Loucy (cell line): ENCODE data around the gene ANOS1.

Source experiments
- H2AFZ ChIP-seq: fragments of 200-600 bp; sonication (generic); 2 replicates; pipeline ENCODE4 v1.6.0; 2016; ENCODE audit warnings: antibody characterized with exemption, mild to moderate bottlenecking, low read length, moderate library complexity
- H3F3A ChIP-seq: fragments of 200-600 bp; 2 replicates; pipeline ENCODE4 v1.6.0; 2016; ENCODE audit warnings: antibody characterized with exemption, low read depth, mild to moderate bottlenecking
- H3K27me3 ChIP-seq: fragments of 200-600 bp; sonication (generic); 2 replicates; pipeline ENCODE4 v1.6.1; 2014; ENCODE audit warnings: low read length, mild to moderate bottlenecking; ENCODE audit not compliant: insufficient read depth, poor library complexity, severe bottlenecking
- H3K36me3 ChIP-seq: fragments of 200-600 bp; sonication (generic); 2 replicates; pipeline ENCODE4 v1.6.1; 2016; ENCODE audit warnings: low read length; ENCODE audit not compliant: insufficient read depth
- H3K4me1 ChIP-seq: fragments of 200-600 bp; sonication (generic); 2 replicates; pipeline ENCODE4 v1.5.1; 2014; ENCODE audit warnings: low read length, mild to moderate bottlenecking; ENCODE audit not compliant: insufficient read depth, poor library complexity, severe bottlenecking
- H3K4me2 ChIP-seq: fragments of 200-600 bp; sonication (generic); 2 replicates; pipeline ENCODE4 v1.6.0; 2014; ENCODE audit warnings: antibody characterized with exemption, low read length, low read depth, mild to moderate bottlenecking; ENCODE audit not compliant: poor library complexity, severe bottlenecking
- H3K4me3 ChIP-seq: fragments of 200-600 bp; sonication (generic); 2 replicates; pipeline ENCODE4 v1.5.1; 2014; ENCODE audit warnings: low read length, mild to moderate bottlenecking, mixed read lengths; ENCODE audit not compliant: poor library complexity, severe bottlenecking
- H3K79me2 ChIP-seq: fragments of 200-600 bp; sonication (generic); 2 replicates; pipeline ENCODE4 v1.6.1; 2014; ENCODE audit warnings: low read length; ENCODE audit not compliant: insufficient read depth
- H3K9ac ChIP-seq: fragments of 200-600 bp; sonication (generic); 2 replicates; pipeline ENCODE4 v1.6.0; 2014; ENCODE audit warnings: mild to moderate bottlenecking, low read depth, low read length, moderate library complexity; ENCODE audit not compliant: poor library complexity, severe bottlenecking
- H3K9me2 ChIP-seq: fragments of 200-600 bp; sonication (generic); replicated peaks from 2 replicates; pipeline ENCODE4 v1.6.1; 2016; ENCODE audit warnings: low read depth, low read length, mixed read lengths
- H3K9me3 ChIP-seq: fragments of 200-600 bp; sonication (generic); 2 replicates; pipeline ENCODE4 v1.6.1; 2014; ENCODE audit warnings: mild to moderate bottlenecking, antibody characterized with exemption, low read length, low read depth; ENCODE audit not compliant: insufficient read depth
- H4K20me1 ChIP-seq: fragments of 200-600 bp; sonication (generic); 2 replicates; pipeline ENCODE4 v1.6.0; 2014; ENCODE audit warnings: antibody characterized with exemption, low read length, mild to moderate bottlenecking; ENCODE audit not compliant: insufficient read depth, poor library complexity, severe bottlenecking
- CTCF ChIP-seq: fragments of 200-600 bp; sonication (generic); conservative IDR thresholded peaks from 2 replicates; pipeline ENCODE4 v1.5.1; 2014; ENCODE audit warnings: mild to moderate bottlenecking, antibody characterized with exemption, low read length
- EZH2phosphoT487 ChIP-seq: fragments of 200-600 bp; IDR thresholded peaks from 2 replicates; pipeline ENCODE4 v1.6.1; 2018; ENCODE audit warnings: antibody characterized with exemption, mild to moderate bottlenecking, moderate library complexity, borderline replicate concordance

Gene ANOS1

GRCh38 chrX:8679550-8679949 lies 52.4 kb downstream of the ANOS1 start:
- H3K4me3 ChIP-seq = no peak overlapping the region
- TF ChIP-seq CTCF = no peak
- no peak for TF ChIP-seq EZH2phosphoT487

GRCh38 chrX:8675006-8675630 lies 56.8 kb downstream of the ANOS1 start:
- H3K79me2 ChIP-seq = no peaks in the 10 kb centered on the region
- no peaks in the 10 kb centered on the region for H3K9me2 ChIP-seq
- H3K4me2 ChIP-seq = no peak overlapping the region
- no peaks in the 10 kb centered on the region for H3K4me1 ChIP-seq
- no peak for TF ChIP-seq CTCF
- TF ChIP-seq EZH2phosphoT487 = no peak
- H3K36me3 ChIP-seq = no peaks in the 10 kb centered on the region
- no peaks in the 10 kb centered on the region for H4K20me1 ChIP-seq
- no peak overlapping the region for H2AFZ ChIP-seq
- H3K27me3 ChIP-seq = no peaks in the 10 kb centered on the region
- H3K9me3 ChIP-seq = no peaks in the 10 kb centered on the region
- no peak overlapping the region for H3K4me3 ChIP-seq
- H3F3A ChIP-seq = no peaks in the 10 kb centered on the region
- H3K9ac ChIP-seq = no peak overlapping the region

More at GRCh38 chrX:8679550-8679949, 52.4 kb downstream of the ANOS1 start:
- no peak overlapping the region for H3K9ac ChIP-seq
- no peaks in the 10 kb centered on the region for H3K27me3 ChIP-seq
- no peak overlapping the region for H3K4me2 ChIP-seq
- no peaks in the 10 kb centered on the region for H3K36me3 ChIP-seq
- H3K4me1 ChIP-seq = no peaks in the 10 kb centered on the region
- H3F3A ChIP-seq = no peaks in the 10 kb centered on the region
- no peaks in the 10 kb centered on the region for H3K9me3 ChIP-seq
- H2AFZ ChIP-seq = no peak overlapping the region
- no peaks in the 10 kb centered on the region for H3K9me2 ChIP-seq
- no peaks in the 10 kb centered on the region for H4K20me1 ChIP-seq
- no peaks in the 10 kb centered on the region for H3K79me2 ChIP-seq

GRCh38 chrX:8673201-8673600 lies 58.7 kb downstream of the ANOS1 start:
- Histone ChIP-seq H3K27me3 (no peaks in the 10 kb centered on the region), H4K20me1 (no peaks in the 10 kb centered on the region), H3K9me3 (no peaks in the 10 kb centered on the region), H3K9me2 (no peaks in the 10 kb centered on the region), H3K36me3 (no peaks in the 10 kb centered on the region), H3K79me2 (no peaks in the 10 kb centered on the region), H3K4me2 (no peak overlapping the region), H3K9ac (no peak overlapping the region), H3F3A (no peaks in the 10 kb centered on the region), H2AFZ (no peak overlapping the region), H3K4me3 (no peak overlapping the region), H3K4me1 (no peaks in the 10 kb centered on the region)
- TF ChIP-seq CTCF (no peak), EZH2phosphoT487 (no peak)
